ENCODE data around the gene PHF12.

The PHF12 gene

GRCh38 chr17:28857905-28858800 is 93.2 kb downstream of the PHF12 start:
- DNase-seq (ENCODE audit: low read depth) = no peak

GRCh38 chr17:28856028-28856574 is 95.2 kb downstream of the PHF12 start:
- DNase-seq (ENCODE audit: low read depth) = no peak

DNA sequence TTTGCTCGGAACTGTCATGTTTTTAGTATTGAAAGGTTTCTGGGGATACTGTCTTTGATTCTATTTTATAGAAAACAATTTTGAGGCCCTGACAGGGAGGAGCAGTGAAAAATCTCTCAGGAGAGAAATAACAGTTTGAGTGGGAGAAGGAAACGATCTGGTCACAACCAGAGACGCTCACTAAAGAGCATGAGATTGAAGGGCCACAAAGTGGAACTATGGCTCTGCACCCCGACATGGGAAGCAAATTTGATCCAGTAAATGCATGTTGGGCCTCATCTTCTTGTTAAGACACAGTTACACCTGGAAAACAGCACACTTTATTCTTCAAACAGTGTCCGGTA is 96.0 kb downstream of the PHF12 start:
- DNase-seq (ENCODE audit: low read depth) = no peak

All from EH (cell line).